Stimulated activated CD8-positive, alpha-beta memory T cell treated with anti-CD3 and anti-CD28 coated beads, Interleukin-4, amount 100 ng/mL, for 48 hours (primary cell): ENCODE data around the gene SCD5.

Source experiments
- DNase-seq: peaks from one replicate; pipeline ENCODE4 v3.0.0-alpha.2; 2020

SCD5 gene

GRCh38 chr4:82792912-82793649 is 5.5 kb downstream of the SCD5 start:
- DNase-seq, result no peak

- no peak for DNase-seq
These were observed 7.4 kb downstream of the SCD5 start for GRCh38 chr4:82791179-82791578.

GRCh38 chr4:82790060-82790660 is 8.4 kb downstream of the SCD5 start:
- DNase-seq, result no peak

- DNase-seq, result no peak
These were observed 9.4 kb downstream of the SCD5 start for GRCh38 chr4:82789025-82789776.

DNA sequence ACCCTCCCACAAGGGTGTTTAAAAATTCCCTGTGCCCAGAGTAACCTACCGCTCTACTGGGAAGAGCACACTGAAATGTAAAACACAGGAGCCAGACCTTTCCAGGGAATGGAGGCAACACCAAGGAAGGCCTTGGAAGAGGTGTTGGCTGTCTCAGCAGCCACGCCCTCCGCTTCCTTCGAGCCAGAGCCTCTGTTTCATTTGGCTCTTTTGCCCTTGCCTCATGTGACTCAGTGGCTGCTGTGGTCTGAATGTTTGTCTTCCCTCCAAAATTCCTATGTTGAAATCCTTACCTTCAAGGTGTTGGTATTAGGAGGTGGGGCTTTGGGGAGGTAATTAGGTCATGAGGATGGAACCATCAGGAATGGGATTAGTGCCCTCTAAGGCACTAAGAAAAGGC is 11.3 kb downstream of the SCD5 start:
- DNase-seq, result no peak

GRCh38 chr4:82786828-82787227 is 11.8 kb downstream of the SCD5 start:
- DNase-seq, result no peak

DNA sequence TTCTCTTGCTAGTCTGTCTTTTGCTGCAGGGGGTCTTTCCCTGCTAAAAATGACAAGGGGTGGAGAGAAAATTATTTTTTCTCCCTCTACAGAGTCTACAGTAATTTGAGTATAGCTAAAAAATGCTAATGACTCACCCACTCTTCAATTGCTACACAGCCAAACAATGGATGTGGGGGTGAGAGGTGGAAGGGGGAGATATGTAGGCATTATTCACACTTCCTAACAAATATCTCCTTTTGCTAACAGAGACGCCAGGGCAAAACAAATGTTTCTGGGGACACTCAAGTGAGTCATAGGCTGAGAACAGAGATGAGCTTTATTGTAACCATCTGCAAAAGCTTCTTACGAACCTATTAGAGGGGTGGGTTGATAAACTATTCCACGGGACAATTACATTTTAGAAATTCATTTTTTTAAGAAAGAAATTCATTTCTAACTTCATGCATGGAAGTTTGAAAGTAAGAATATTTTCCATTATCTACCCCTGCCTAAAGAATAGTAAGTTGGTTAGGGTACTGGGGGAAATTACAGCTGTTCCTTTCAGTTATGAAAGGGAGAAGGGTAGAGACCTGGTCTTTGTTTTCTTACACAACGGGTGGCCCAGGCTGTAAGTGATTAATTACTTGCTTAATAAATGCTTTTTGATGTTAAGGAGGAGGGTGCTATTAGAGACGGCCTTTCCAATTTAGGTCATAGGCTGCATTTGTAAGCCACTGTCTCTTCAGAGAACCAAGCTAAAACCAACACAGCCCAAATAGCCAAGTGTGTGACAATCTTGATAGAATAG is 12.8 kb downstream of the SCD5 start:
- DNase-seq, result no peak

- DNase-seq, result no peak
These were observed 13.7 kb downstream of the SCD5 start for GRCh38 chr4:82784681-82785610.

DNA sequence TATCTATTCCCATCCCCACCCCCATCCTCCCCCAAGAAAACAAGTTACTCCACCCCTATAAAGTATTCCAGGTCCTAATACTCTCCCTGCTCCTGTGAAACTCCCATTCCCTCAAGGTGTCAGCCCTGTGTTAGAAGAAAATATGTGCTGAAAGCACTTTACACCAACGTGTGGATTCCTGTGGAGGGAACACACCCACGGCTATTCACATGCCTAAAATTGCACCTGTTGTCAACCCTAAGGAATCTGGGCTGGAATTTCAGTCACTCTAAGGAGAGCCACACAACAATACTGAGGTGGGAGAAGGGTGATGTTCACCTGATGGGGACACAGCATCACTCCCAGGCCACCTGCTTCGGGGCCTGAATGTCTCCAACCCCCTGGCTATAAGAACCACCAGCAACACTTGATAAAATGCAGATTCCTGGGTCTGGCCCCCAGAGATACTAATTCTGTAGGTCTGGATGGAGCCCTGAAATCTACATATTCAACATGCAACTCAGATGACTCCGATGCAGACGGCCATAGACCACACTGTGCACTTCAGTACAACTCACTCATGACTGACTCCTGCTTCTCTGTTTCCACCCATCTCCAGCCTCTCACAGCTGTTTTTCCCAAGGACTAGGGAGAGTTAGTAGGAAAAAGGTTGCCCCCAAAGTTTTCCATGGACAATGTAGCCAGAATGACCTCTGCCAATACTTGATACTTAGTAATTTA is 15.8 kb downstream of the SCD5 start:
- no peak for DNase-seq

DNA sequence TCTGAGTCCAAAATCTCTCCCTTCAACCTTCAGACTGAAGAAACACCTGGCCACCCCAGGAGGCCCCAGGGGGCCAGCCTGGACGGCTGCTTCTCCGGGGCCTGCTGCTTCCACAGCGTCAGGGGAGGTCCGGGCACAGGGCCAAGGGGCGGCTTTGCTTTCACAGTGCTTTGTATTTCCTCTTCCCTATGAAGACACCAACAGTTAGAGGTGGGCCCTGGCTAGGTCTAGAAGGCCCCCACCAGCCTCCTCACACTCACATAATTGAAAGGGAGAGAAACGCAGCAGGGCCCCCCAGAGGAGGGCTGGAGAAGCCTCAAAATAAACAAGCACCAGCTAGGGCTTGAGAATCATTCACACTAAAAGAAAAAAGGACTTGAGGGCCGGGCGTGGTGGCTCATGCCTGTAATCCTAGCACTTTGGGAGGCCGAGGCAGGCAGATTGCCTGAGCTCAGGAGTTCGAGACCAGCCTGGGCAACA is 17.8 kb downstream of the SCD5 start:
- DNase-seq, result no peak

DNA sequence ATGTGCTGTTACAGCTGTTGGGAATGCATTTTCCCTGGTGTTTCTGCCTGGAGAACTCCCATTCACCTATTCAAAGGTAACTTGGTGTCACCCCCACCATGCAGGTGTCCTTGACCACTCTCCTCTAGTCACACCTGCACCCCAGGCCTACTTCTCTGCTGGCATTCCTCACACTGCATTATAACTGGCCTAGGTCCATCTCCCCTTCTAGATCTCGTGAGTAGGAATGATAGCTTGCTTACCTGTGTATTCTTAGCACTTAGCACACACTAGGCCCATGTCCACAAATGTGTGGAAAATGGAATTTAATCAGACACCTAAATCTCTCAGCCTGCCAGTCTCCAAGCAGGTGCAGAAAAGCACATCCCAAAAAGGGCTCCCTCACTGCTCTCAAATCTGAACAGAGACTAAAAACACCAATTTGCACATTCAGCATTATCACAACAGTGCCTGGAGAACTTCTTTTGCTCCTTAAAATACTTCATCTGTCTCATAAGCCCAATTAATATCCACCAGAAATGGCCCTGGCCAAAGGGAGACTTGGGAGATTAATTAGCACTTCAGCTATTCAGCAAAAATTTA is 18.3 kb downstream of the SCD5 start:
- DNase-seq, result no peak

DNA sequence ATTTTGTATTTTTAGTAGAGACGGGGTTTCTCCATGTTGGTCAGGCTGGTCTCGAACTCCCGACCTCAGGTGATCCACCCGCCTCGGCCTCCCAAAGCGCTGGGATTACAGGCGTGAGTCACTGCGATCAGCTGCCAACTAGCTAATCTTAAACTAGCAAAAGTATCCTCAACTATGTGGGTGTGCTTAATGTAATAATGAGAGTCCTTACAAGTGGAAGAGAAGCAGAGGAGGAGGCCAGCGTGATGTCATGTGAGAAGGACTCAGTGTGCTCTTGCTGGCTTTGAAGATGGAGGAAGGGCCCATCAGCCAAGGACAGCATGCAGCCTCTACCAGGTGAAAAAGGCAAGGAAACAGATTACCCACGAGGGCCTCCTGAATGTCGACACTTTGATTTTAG is 19.6 kb downstream of the SCD5 start:
- no peak for DNase-seq

GRCh38 chr4:82777857-82778525 is 20.6 kb downstream of the SCD5 start:
- DNase-seq, result no peak

DNA sequence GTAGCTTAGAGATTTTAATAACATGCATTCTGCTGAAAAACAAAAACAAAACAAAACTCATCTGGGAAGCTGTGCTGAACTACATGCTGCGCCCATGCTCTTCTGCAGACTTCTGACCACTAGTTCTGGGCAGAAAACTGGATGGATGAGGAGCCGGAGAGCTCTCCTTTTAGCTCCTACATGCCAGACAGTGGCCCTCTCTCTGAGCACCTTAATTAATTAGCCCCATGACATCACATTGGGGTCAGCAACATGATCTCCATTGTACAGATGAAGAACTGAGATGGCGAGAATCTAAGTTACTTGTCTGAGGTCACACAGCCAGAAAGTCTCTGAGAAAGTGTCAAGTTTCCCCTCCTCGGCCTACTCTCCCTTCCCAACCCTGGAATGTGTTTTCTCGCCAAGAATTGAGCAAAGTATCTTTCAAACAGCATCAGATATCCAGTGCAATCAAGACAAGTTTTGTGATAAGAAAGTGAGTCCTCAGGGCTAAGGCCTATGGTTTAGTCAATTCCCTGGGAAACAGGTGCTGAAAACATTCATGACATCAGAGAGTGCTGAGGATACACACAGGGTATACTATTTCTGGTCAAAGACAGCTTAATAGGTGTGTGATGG is 21.6 kb downstream of the SCD5 start:
- no peak for DNase-seq

DNA sequence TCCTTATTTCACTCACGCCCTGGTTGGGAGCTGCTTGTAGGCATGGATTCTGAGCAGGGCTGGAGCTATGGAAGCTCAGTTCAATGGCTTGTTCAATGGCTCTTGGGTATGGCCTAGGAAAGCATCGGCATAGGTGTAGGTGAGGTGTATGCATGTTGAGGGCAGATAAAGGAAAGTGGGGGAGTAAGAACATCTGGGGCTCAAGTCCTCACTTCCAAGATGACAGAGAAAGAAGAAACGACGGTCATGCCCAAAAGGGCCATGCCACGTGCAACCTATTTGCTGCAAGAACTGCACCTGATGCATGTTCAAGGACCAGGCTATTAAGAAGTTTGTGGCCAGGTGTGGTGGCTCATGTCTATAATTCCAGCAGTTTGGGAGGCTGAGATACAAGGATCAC is 23.4 kb downstream of the SCD5 start:
- no peak for DNase-seq

- no peak for DNase-seq
These were observed 23.9 kb downstream of the SCD5 start for GRCh38 chr4:82774711-82775171.

- DNase-seq, result no peak
These were observed 25.5 kb downstream of the SCD5 start for GRCh38 chr4:82773057-82773456.

- DNase-seq, result no peak
These were observed 28.0 kb downstream of the SCD5 start for GRCh38 chr4:82770607-82771006.

DNA sequence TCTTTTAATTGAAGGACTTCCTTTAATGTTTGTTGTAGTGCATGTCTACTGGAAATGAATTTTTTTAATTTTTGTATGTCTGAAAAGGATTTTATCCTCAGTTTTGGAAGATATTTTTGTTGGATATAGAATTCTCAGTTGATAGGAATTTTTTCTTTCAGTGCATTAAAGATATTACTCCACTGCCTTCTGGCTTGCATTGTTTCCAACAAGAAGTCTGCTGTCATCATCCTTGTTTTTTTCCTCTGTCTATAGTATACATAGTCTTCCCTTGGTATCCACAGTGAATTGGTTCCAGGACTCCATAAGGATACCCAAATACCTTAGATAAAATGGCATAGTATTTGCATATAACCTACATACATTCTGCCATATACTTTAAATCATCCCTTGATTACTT is 33.5 kb downstream of the SCD5 start:
- no peak for DNase-seq

- no peak for DNase-seq
These were observed 37.4 kb downstream of the SCD5 start for GRCh38 chr4:82761229-82761628.
